GM12874 (cell line): ENCODE results near the gene MAPRE2.

Experiments
- CTCF ChIP-seq: IDR thresholded peaks from 2 replicates; pipeline ENCODE4 v1.5.1; 2011; ENCODE audit warnings: low read depth, mild to moderate bottlenecking, control low read depth, low read length, moderate library complexity; ENCODE audit not compliant: insufficient read depth

MAPRE2 gene

GRCh38 chr18:35127201-35127600, 86.0 kb downstream of the MAPRE2 start:
- no peak for TF ChIP-seq CTCF

- no peak for TF ChIP-seq CTCF
Measured at GRCh38 chr18:35128675-35129074, 87.5 kb downstream of the MAPRE2 start.

GRCh38 chr18:35130236-35130635, 89.0 kb downstream of the MAPRE2 start:
- 0 out of 2 replicates have a peak, but pooled peaks have one; percentile 2 for TF ChIP-seq CTCF

GRCh38 chr18:35131387-35132020, 90.3 kb downstream of the MAPRE2 start:
- TF ChIP-seq CTCF: no peak

GRCh38 chr18:35132021-35132902, 91.0 kb downstream of the MAPRE2 start:
- TF ChIP-seq CTCF: no peak

- no peak for TF ChIP-seq CTCF
Measured at GRCh38 chr18:35134190-35134730, 93.0 kb downstream of the MAPRE2 start.

- TF ChIP-seq CTCF: no peak
Measured at GRCh38 chr18:35134791-35135531, 93.7 kb downstream of the MAPRE2 start.
